Nephron progenitor cell (in vitro differentiated cells): ENCODE measurements around the gene LDLRAD4.

Source experiments
- DNase-seq: peaks from one replicate; pipeline ENCODE4 v3.0.0; 2021
- H3K27ac Mint-ChIP-seq: 2 replicates; pipeline ENCODE4 v1.8.0; 2021; ENCODE audit warnings: mild to moderate bottlenecking, moderate library complexity, mixed read lengths
- H3K27me3 Mint-ChIP-seq: 2 replicates; pipeline ENCODE4 v1.8.0; 2021; ENCODE audit warnings: mild to moderate bottlenecking, low read depth, mixed read lengths; ENCODE audit not compliant: poor library complexity
- H3K36me3 Mint-ChIP-seq: 2 replicates; pipeline ENCODE4 v1.8.0; 2021; ENCODE audit warnings: low read depth, mixed read lengths
- H3K4me1 Mint-ChIP-seq: 2 replicates; pipeline ENCODE4 v1.8.0; 2021; ENCODE audit warnings: mixed read lengths
- H3K4me3 Mint-ChIP-seq: 2 replicates; pipeline ENCODE4 v1.8.0; 2021; ENCODE audit warnings: mild to moderate bottlenecking, moderate library complexity, mixed read lengths
- H3K9me3 Mint-ChIP-seq: 2 replicates; pipeline ENCODE4 v1.8.0; 2021; ENCODE audit warnings: mild to moderate bottlenecking, moderate library complexity, mixed read lengths
- TF ChIP-seq, protein P1 (sequence below): fragments of 200-600 bp; sonication (generic); IDR thresholded peaks from 2 replicates; pipeline ENCODE4 v1.5.0; 2021; ENCODE audit warnings: antibody characterized with exemption

LDLRAD4 gene

DNA sequence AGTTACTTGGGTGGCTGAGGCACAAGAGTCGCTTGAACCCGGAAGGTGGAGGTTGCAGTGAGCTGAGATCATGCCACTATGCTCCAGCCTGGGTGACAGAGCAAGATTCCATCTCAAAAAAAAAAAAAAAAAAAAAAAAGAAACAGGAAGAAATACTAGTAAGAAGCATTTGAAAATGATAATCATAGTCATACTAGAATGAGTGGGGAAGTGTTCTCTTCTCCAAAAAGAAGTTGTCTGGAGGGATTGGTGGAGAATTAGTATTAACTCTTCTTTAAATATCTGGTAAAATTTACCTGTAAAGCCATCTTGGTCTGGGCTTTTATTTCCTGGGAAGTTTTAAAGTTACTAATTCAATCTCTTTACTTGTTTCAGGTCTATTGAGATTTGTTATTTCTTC, 376.0 kb downstream of the LDLRAD4 start:
- no peak overlapping the region for H3K27ac Mint-ChIP-seq
- peaks cover 10% of the 10 kb centered on the region for H3K36me3 Mint-ChIP-seq
- peaks cover 11% of the 10 kb centered on the region for H3K27me3 Mint-ChIP-seq
- no peaks in the 10 kb centered on the region for H3K4me1 Mint-ChIP-seq
- DNase-seq: no peak
- peaks cover 44% of the 10 kb centered on the region for H3K9me3 Mint-ChIP-seq
- TF ChIP-seq, protein P1, sequence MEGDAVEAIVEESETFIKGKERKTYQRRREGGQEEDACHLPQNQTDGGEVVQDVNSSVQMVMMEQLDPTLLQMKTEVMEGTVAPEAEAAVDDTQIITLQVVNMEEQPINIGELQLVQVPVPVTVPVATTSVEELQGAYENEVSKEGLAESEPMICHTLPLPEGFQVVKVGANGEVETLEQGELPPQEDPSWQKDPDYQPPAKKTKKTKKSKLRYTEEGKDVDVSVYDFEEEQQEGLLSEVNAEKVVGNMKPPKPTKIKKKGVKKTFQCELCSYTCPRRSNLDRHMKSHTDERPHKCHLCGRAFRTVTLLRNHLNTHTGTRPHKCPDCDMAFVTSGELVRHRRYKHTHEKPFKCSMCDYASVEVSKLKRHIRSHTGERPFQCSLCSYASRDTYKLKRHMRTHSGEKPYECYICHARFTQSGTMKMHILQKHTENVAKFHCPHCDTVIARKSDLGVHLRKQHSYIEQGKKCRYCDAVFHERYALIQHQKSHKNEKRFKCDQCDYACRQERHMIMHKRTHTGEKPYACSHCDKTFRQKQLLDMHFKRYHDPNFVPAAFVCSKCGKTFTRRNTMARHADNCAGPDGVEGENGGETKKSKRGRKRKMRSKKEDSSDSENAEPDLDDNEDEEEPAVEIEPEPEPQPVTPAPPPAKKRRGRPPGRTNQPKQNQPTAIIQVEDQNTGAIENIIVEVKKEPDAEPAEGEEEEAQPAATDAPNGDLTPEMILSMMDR: no peak
- H3K4me3 Mint-ChIP-seq: no peak overlapping the region

DNA sequence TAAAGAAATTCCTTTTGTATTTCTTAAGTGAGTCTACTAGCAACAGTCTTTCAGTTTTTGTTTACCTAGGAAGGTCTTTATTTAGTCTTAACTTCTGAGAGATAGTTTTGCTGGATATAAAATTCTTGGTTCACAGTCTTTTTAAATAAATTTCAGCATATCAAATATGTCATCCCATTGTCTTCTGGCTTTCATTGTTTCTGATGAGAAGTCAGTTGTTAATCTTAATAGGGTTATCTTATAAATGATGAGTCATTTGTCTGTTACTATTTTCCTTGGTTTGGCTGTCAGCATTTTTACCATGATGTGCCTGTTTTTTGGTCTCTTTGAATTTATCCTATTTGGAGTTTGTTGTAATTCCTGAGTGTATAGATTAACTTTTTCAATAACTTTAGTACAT, 378.5 kb downstream of the LDLRAD4 start:
- Mint-ChIP-seq H3K36me3 (peaks cover 10% of the 10 kb centered on the region), H3K27ac (no peak overlapping the region), H3K4me3 (no peak overlapping the region), H3K27me3 (peaks cover 12% of the 10 kb centered on the region), H3K9me3 (peaks cover 47% of the 10 kb centered on the region), H3K4me1 (no peaks in the 10 kb centered on the region)
- DNase-seq: no peak
- TF ChIP-seq, protein P1: no peak

DNA sequence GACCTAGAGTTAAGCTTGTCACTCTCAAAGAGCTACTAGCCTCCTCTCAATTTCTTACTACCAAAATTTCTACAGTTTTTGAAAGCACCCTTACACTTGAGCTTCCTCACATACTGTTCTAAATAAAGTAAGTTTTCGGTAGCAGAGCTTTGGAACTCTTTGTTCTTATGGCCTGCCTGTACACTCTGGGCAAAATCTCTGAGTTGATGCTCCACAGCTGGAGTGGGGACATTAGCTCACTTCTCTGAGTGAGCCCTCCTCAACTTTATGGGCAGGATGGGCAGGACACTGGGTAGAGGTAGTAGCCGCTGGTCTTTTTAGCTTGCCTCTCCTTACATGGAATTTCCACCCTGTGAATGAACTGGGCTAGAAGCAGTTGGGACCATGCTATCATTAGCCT, 380.0 kb downstream of the LDLRAD4 start:
- Mint-ChIP-seq H3K9me3 (peaks cover 47% of the 10 kb centered on the region), H3K4me1 (no peaks in the 10 kb centered on the region), H3K27ac (no peak overlapping the region), H3K27me3 (peaks cover 10% of the 10 kb centered on the region), H3K36me3 (peaks cover 10% of the 10 kb centered on the region), H3K4me3 (no peak overlapping the region)
- TF ChIP-seq, protein P1: no peak
- DNase-seq: no peak

DNA sequence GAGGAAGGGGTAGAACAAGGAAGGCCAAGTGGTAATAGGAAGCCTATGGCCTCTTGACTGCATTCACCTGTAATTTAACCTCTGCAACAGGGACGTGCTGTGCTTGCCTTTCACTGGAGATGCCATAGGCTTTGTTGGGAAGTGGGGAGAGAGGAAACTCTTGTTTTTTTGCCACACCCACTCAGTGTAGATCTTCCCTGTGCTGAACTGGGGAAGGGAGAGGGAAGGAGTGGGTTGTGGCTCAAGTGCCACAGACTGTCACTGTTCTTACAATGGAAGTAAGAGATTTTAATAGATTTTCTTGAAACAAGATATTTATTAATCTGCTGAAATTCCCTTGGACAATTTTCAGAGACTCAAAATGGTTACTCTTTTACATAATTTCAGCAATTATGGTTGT, 380.5 kb downstream of the LDLRAD4 start:
- Mint-ChIP-seq H3K36me3 (peaks cover 10% of the 10 kb centered on the region), H3K27me3 (peaks cover 7% of the 10 kb centered on the region), H3K9me3 (peaks cover 47% of the 10 kb centered on the region), H3K4me3 (no peak overlapping the region), H3K4me1 (no peaks in the 10 kb centered on the region), H3K27ac (no peak overlapping the region)
- TF ChIP-seq, protein P1: no peak
- no peak for DNase-seq

- H3K36me3 Mint-ChIP-seq: peaks cover 4% of the 10 kb centered on the region
- no peak overlapping the region for H3K4me3 Mint-ChIP-seq
- TF ChIP-seq, protein P1: no peak
- no peak overlapping the region for H3K27ac Mint-ChIP-seq
- H3K9me3 Mint-ChIP-seq: peaks cover 9% of the 10 kb centered on the region
- H3K27me3 Mint-ChIP-seq: peaks cover 10% of the 10 kb centered on the region
- no peaks in the 10 kb centered on the region for H3K4me1 Mint-ChIP-seq
- DNase-seq: no peak
Observed at GRCh38 chr18:13603304-13604019, 384.9 kb downstream of the LDLRAD4 start.

- no peak for DNase-seq
- TF ChIP-seq, protein P1: no peak
- no peak overlapping the region for H3K4me3 Mint-ChIP-seq
- H3K36me3 Mint-ChIP-seq: no peaks in the 10 kb centered on the region
- H3K27ac Mint-ChIP-seq: no peak overlapping the region
- H3K9me3 Mint-ChIP-seq: peaks cover 3% of the 10 kb centered on the region
- peaks cover 14% of the 10 kb centered on the region for H3K27me3 Mint-ChIP-seq
- H3K4me1 Mint-ChIP-seq: peaks cover 8% of the 10 kb centered on the region
Observed at GRCh38 chr18:13604786-13605185, 386.2 kb downstream of the LDLRAD4 start.
